NCI-H2029 (cell line): ENCODE results near the gene SDK2.

Source experiments
- DNase-seq: peaks from one replicate; lab custom pipeline; 2025; lab: John Stamatoyannopoulos, UW

The SDK2 gene

GRCh38 chr17:73302189-73302588 lies 342.1 kb downstream of the SDK2 start:
- no peak for DNase-seq

- DNase-seq = no peak
Observed at GRCh38 chr17:73301369-73301768, 342.9 kb downstream of the SDK2 start.

GRCh38 chr17:73300392-73300791 lies 343.9 kb downstream of the SDK2 start:
- DNase-seq = no peak

- no peak for DNase-seq
Observed at GRCh38 chr17:73297934-73298861, 346.0 kb downstream of the SDK2 start.

- DNase-seq = no peak
Observed at GRCh38 chr17:73293480-73293911, 350.7 kb downstream of the SDK2 start.

GRCh38 chr17:73293031-73293430 lies 351.2 kb downstream of the SDK2 start:
- no peak for DNase-seq

- DNase-seq = no peak
Observed at GRCh38 chr17:73292031-73292531, 352.2 kb downstream of the SDK2 start.

GRCh38 chr17:73291260-73291801 lies 352.9 kb downstream of the SDK2 start:
- DNase-seq = no peak

GRCh38 chr17:73290399-73291259 lies 353.6 kb downstream of the SDK2 start:
- no peak for DNase-seq

- no peak for DNase-seq
Observed at GRCh38 chr17:73289549-73290254, 354.5 kb downstream of the SDK2 start.

- DNase-seq = no peak
Observed at GRCh38 chr17:73288534-73289302, 355.5 kb downstream of the SDK2 start.

GRCh38 chr17:73286863-73287296 lies 357.4 kb downstream of the SDK2 start:
- peak; percentile 64 for DNase-seq

- no peak for DNase-seq
Observed at GRCh38 chr17:73285916-73286862, 358.1 kb downstream of the SDK2 start.

- no peak for DNase-seq
Observed at GRCh38 chr17:73285603-73285908, 358.7 kb downstream of the SDK2 start.

GRCh38 chr17:73284906-73285602 lies 359.2 kb downstream of the SDK2 start:
- DNase-seq = no peak
